IMR-90 (cell line): Measurements from ENCODE around the gene RNF224.

ENCODE experiments used
- BHLHE40 ChIP-seq: fragments of 150-350 bp; IDR thresholded peaks from 2 replicates; pipeline ENCODE4 v1.6.1; 2016; ENCODE audit warnings: mild to moderate bottlenecking, low read depth, low read length
- CTCF ChIP-seq: conservative IDR thresholded peaks from 2 replicates; pipeline ENCODE4 v1.5.1; 2012; ENCODE audit warnings: mild to moderate bottlenecking, low read depth, low read length, improper control_type of control experiment
- FOS ChIP-seq: fragments of 150-350 bp; IDR thresholded peaks from 2 replicates; pipeline ENCODE4 v1.6.1; 2016; ENCODE audit warnings: low read depth, low read length
- NFE2L2 ChIP-seq: fragments of 150-350 bp; IDR thresholded peaks from 2 replicates; pipeline ENCODE4 v1.6.1; 2016; ENCODE audit warnings: low read depth, mild to moderate bottlenecking, low read length
- RAD21 ChIP-seq: IDR thresholded peaks from 2 replicates; pipeline ENCODE4 v1.6.1; 2012; ENCODE audit warnings: low read length, improper control_type of control experiment

- TF ChIP-seq CTCF (no peak), NFE2L2 (no peak), RAD21 (no peak), BHLHE40 (no peak), FOS (no peak)
These were observed 33.5 kb upstream of the RNF224 start for GRCh38 chr9:137193771-137194170.
